Coronary artery (tissue), 2 donors: ENCODE measurements around the gene HMOX2.

ENCODE experiments used
- DNase-seq: peaks from one replicate; pipeline ENCODE4 v3.0.0-alpha.2; 2017; ENCODE audit warnings: low spot score
- H3K27ac ChIP-seq, 2 donors: fragments of 200-600 bp; sonication (generic); one replicate each; pipeline ENCODE4 v1.5.1; 2016 to 2019
- H3K4me3 ChIP-seq: fragments of 200-600 bp; sonication (generic); 2 replicates; pipeline ENCODE4 v1.5.1; 2016; ENCODE audit warnings: mild to moderate bottlenecking, moderate library complexity
- TF ChIP-seq, protein P1 (sequence below): fragments of 200-600 bp; sonication (generic); IDR thresholded peaks from one replicate; pipeline ENCODE4 v1.5.1; 2019; ENCODE audit warnings: antibody characterized with exemption

The HMOX2 gene

GRCh38 chr16:4515611-4516233, 39.5 kb downstream of the HMOX2 start:
- H3K27ac ChIP-seq = peak overlapping the region in 1 of 2 donors; percentile 26
- TF ChIP-seq, protein P1, sequence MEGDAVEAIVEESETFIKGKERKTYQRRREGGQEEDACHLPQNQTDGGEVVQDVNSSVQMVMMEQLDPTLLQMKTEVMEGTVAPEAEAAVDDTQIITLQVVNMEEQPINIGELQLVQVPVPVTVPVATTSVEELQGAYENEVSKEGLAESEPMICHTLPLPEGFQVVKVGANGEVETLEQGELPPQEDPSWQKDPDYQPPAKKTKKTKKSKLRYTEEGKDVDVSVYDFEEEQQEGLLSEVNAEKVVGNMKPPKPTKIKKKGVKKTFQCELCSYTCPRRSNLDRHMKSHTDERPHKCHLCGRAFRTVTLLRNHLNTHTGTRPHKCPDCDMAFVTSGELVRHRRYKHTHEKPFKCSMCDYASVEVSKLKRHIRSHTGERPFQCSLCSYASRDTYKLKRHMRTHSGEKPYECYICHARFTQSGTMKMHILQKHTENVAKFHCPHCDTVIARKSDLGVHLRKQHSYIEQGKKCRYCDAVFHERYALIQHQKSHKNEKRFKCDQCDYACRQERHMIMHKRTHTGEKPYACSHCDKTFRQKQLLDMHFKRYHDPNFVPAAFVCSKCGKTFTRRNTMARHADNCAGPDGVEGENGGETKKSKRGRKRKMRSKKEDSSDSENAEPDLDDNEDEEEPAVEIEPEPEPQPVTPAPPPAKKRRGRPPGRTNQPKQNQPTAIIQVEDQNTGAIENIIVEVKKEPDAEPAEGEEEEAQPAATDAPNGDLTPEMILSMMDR = no peak
- H3K4me3 ChIP-seq = no peak overlapping the region
- DNase-seq = no peak

GRCh38 chr16:4517812-4518680, 41.8 kb downstream of the HMOX2 start:
- Histone ChIP-seq H3K4me3 (no peak overlapping the region), H3K27ac (no peak overlapping the region)
- DNase-seq = no peak
- TF ChIP-seq, protein P1 = no peak

DNA sequence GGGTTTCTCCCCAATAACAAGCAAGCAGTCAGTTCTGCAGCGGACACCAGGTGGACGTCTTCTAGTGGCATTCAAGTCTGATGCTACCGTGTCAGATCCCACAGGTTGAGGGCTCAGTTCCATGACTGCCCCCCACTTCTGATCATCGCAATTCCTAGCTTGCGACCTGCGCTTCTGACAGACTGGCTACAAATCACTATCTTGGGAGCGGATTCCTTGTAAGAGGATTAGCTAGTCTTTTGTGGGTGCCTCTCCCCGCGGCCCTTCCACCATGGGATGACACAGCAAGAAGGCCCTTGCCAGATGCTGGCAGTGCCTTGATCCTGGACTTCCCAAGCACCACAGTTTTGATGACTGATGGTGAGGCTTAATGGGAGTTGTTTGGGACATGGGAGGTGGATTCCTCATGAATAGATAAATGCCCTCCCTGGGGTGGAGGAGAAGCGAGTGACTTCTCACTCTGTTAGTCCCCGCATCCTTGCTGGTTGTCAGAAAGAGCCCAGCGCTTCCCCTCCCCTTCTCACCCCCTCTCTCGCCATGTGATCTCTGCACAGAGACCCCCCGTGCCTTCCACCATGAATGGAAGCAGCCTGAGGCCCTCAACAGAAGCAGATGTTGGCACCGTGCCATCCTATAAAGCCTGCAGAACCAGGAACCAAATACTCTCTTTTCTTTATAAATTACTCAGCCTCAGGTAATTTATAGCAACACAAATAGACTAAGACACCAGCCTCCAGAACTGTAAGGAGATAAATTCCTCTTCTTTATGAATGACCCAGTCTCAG, 43.3 kb downstream of the HMOX2 start:
- TF ChIP-seq, protein P1 = no peak
- no peak for DNase-seq
- H3K27ac ChIP-seq = no peak overlapping the region
- no peak overlapping the region for H3K4me3 ChIP-seq

DNA sequence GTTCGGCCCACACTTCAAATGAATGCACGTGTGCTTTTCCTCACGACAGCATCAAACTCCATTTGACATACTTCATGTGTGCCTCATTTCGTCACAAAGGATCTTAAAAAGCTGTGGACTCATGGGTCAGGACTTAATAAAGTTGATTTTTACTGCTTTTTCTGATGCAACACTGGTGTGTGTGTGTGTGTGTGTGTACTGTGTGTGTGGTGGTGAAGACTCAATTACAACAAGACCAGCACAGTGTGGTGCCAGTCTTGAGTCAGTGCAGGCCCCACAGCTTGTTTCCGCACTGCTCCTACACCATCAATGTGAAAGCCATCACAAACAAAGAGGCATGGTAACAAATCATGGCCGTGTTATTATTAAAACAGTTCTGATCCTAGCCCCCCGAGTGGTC, 44.7 kb downstream of the HMOX2 start:
- Histone ChIP-seq H3K4me3 (no peak overlapping the region), H3K27ac (no peak overlapping the region)
- no peak for DNase-seq
- TF ChIP-seq, protein P1 = no peak

GRCh38 chr16:4522051-4522581, 45.9 kb downstream of the HMOX2 start:
- Histone ChIP-seq H3K27ac (no peak overlapping the region), H3K4me3 (no peak overlapping the region)
- no peak for DNase-seq
- TF ChIP-seq, protein P1 = no peak

DNA sequence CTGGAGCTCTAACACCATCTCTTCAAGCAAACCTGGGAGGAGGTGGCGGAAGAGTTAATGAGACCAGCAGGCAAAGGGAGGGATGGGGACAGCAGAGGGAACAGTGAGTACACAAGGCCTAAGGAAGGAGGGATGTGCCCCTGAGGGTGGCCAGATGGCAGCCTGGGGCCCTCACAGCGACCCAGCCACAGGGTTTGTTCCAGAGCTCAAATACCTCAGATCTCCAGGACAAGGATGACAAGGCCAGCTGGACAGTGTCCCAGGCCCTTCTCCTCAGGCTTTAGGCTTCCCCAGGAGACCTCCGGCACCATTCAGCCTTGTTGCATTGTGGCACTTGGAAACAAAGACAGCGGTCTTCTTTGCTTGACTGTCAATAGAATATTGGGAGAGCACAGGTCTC, 47.5 kb downstream of the HMOX2 start:
- TF ChIP-seq, protein P1 = no peak
- no peak for DNase-seq
- no peak overlapping the region for H3K4me3 ChIP-seq
- no peak overlapping the region for H3K27ac ChIP-seq
